T-helper 17 cell (primary cell): Measurements from ENCODE around the gene PLA2G1B. TPM values are rescaled to one million over a fixed set of nuclear protein-coding genes. Genes with fewer than 3 reads are reported as not detected.
A peak's percentile ranks its signal among the peaks of the same experiment; 100 is the strongest.

ENCODE experiments used
- ATAC-seq: fragments of 150-1000 bp; cut with Tn5 transposase; 2 replicates; pipeline ENCODE4 v1.10.0; 2021; ENCODE audit warnings: mild to moderate bottlenecking, moderate library complexity
- DNase-seq, 3 donors: peaks; one replicate each; pipeline versions ENCODE4 v3.0.0 to v3.0.0-alpha.2; 2020 to 2021
- H3K9me3 ChIP-seq: one replicate; pipeline ENCODE4 v1.7.0; 2013; ENCODE audit warnings: low read length, mild to moderate bottlenecking; ENCODE audit not compliant: control insufficient read depth, poor library complexity, severe bottlenecking
- H3K27ac Mint-ChIP-seq: one replicate; pipeline ENCODE4 v1.8.0; 2022; ENCODE audit warnings: mild to moderate bottlenecking, moderate library complexity, mixed read lengths
- H3K27me3 Mint-ChIP-seq: one replicate; pipeline ENCODE4 v1.8.0; 2022; ENCODE audit warnings: mixed read lengths
- H3K36me3 Mint-ChIP-seq: one replicate; pipeline ENCODE4 v1.8.0; 2022; ENCODE audit warnings: low read depth, mixed read lengths
- H3K4me1 Mint-ChIP-seq: one replicate; pipeline ENCODE4 v1.8.0; 2022; ENCODE audit warnings: mild to moderate bottlenecking, mixed read lengths
- H3K4me3 Mint-ChIP-seq: one replicate; pipeline ENCODE4 v1.8.0; 2022; ENCODE audit warnings: mild to moderate bottlenecking, moderate library complexity, mixed read lengths
- total RNA-seq, 4 donors: library from RNA in 2 of 4; stranded (reverse) in 2 of 4; gene quantifications; one replicate each; pipeline ENCODE4 v1.2.3 and lab custom pipeline; 2022 to 2026

The PLA2G1B gene
- total RNA-seq, 2 donors from 2014 or later: not detected

DNA sequence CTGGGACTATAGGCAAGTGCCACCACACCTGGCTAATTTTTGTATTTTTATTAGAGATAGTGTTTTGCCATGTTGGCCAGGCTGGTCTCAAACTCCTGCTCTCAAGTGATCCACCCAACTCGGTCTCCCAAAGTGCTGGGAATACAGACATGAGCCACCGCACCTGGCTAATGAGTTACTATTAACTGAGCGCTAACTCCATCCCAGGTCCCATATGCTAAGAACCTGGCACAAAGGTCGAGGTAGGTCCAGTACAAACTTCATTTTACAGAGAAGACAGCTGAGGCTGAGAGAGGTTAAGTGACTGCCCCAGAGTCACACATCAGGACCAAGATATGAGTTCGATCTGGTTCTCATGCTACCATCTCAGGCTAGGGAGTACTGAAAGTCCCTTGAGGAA lies 4.5 kb upstream of the PLA2G1B start:
- no peak overlapping the region for H3K27ac Mint-ChIP-seq
- no peaks in the 10 kb centered on the region for H3K36me3 Mint-ChIP-seq
- H3K9me3 ChIP-seq: no peaks in the 10 kb centered on the region
- H3K27me3 Mint-ChIP-seq: no peaks in the 10 kb centered on the region
- no peak for DNase-seq
- H3K4me3 Mint-ChIP-seq: no peak overlapping the region
- no peaks in the 10 kb centered on the region for H3K4me1 Mint-ChIP-seq
- no peak for ATAC-seq

DNA sequence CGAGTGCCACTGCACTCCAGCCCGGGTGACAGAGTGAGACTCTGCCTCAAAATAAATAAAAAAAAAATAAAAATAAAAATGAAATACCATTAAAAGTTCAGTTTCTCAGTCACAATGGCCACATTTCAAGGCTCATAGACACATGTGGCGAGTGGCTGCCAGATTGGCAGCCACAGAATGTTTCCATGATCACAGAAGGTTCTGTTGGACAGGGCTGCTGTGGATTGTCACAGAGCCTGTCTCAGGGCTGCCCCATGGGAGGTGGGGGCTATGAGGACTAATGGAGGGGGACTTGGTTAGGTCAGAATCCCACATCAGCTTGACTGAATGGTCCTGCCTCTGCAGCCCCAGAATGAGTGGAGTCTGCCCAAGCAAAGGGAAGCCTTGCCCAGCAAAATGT lies 3.8 kb upstream of the PLA2G1B start:
- DNase-seq (no peak), ATAC-seq (no peak)
- no peak overlapping the region for H3K4me3 Mint-ChIP-seq
- H3K27me3 Mint-ChIP-seq: no peaks in the 10 kb centered on the region
- H3K9me3 ChIP-seq: no peaks in the 10 kb centered on the region
- H3K4me1 Mint-ChIP-seq: no peaks in the 10 kb centered on the region
- H3K36me3 Mint-ChIP-seq: no peaks in the 10 kb centered on the region
- no peak overlapping the region for H3K27ac Mint-ChIP-seq

DNA sequence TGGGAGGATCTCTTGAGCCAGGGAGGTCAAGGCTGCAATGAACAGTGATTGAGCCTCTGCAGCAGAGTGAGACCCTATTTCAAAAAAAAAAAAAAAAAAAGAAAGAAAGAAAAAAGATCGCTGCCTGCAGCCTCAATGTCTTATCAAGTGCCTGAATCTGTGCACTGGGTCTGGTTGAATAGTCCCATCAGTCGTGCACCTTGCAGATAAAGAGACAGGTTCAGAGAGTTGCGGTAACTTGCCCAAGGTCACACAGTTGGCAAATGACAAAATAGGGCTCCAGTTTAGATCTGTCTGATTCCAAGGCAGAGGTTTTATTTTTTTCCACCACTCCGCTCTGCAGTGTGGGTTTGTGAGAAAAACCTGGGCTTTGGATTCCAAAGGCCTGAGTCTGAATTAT lies 649 bp upstream of the PLA2G1B start:
- Mint-ChIP-seq H3K36me3 (no peaks in the 10 kb centered on the region), H3K27ac (no peak overlapping the region), H3K4me1 (peaks cover 8% of the 10 kb centered on the region), H3K4me3 (no peak overlapping the region), H3K27me3 (no peaks in the 10 kb centered on the region)
- DNase-seq: no peak
- no peak for ATAC-seq
- H3K9me3 ChIP-seq: no peaks in the 10 kb centered on the region

DNA sequence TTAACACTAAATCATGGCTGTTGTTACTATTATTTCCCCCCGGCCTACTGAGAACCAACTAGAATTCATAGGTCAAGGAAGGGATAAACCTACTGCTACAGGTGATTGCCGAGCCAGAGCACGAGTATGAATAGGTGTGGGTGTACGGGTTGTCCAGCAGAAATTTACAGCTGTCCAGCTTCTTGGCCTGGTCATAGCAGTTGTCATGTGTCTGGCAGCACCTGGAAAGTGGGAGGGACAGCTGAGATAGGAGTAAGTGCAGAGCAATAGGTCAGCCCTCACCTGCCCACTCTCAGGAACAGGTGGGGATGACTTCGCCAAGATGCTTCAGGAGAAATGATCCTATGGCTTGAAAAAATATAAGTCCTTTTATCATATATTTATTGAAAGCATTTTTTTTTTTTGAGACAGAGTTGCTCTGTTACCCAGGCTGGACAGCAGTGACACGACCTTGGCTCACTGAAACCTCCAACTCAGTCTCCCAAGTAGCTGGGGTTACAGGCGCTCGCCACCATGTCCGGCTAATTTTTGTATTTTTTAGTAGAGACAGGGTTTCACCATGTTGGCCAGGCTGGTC lies 2.6 kb downstream of the PLA2G1B start:
- Mint-ChIP-seq H3K4me1 (peaks cover 8% of the 10 kb centered on the region), H3K27ac (peak overlapping the region; percentile 61), H3K4me3 (no peak overlapping the region), H3K27me3 (no peaks in the 10 kb centered on the region), H3K36me3 (no peaks in the 10 kb centered on the region)
- no peaks in the 10 kb centered on the region for H3K9me3 ChIP-seq
- ATAC-seq (no peak), DNase-seq (no peak)

DNA sequence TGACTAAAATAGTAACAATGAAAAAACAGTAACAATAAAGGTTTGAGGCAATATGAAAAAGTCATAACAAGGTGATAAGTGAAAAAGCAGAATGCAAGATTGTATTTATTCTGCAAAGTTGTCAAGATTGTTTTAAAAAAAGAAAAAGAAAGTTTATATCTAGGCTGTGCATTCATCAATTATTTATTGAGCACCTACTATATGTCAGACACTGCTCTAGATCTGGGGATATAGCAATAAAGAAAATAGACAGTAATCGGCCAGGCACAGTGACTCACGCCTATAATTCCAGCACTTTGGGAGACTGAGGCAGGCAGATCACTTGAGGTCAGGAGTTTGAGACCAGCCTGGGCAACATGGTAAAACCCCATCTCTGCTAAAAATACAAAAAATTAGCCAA lies 3.8 kb downstream of the PLA2G1B start:
- Mint-ChIP-seq H3K27me3 (no peaks in the 10 kb centered on the region), H3K27ac (no peak overlapping the region), H3K36me3 (no peaks in the 10 kb centered on the region), H3K4me3 (no peak overlapping the region), H3K4me1 (peaks cover 8% of the 10 kb centered on the region)
- no peaks in the 10 kb centered on the region for H3K9me3 ChIP-seq
- DNase-seq (no peak), ATAC-seq (no peak)

DNA sequence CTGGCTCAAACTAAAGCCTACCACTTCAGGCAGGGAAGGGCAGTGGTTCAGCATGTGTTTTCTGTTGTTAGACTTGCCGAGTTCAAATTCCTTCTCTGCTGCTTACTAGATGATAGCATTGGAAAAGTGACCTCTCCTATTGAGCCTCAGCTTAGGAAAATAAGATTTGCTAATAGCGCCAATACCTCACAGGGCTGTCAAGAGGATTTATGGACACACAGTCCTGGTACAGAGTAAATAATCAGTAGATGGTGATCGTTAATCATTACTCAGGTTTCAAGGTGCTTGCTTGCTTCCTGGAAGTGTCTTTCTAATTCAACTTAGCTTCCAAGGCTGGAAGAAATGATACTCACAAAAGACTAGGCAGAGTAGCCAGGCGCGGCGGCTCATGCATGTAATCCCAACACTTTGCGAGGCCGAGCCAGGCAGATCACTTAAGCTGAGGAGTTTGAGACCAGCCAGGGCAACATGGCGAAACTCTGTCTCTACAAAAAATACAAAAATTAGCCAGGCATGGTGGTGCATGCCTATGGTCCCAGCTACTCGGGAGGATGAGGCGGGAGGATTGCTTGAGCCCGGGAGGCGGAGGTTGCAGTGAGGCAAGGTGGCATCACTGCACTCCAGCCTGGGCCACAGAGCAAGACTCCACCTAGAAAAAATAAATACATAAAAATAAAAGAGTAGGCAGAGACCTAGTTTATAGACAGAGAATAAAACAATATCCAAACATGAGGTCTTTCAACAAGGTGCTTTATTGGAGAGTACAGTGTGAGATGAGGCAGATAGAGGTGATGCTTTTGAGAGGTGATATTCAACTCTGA lies 6.0 kb downstream of the PLA2G1B start:
- H3K9me3 ChIP-seq: no peaks in the 10 kb centered on the region
- no peak for DNase-seq
- Mint-ChIP-seq H3K36me3 (no peaks in the 10 kb centered on the region), H3K27me3 (no peaks in the 10 kb centered on the region), H3K4me3 (no peak overlapping the region), H3K27ac (no peak overlapping the region), H3K4me1 (peaks cover 20% of the 10 kb centered on the region)
- no peak for ATAC-seq

DNA sequence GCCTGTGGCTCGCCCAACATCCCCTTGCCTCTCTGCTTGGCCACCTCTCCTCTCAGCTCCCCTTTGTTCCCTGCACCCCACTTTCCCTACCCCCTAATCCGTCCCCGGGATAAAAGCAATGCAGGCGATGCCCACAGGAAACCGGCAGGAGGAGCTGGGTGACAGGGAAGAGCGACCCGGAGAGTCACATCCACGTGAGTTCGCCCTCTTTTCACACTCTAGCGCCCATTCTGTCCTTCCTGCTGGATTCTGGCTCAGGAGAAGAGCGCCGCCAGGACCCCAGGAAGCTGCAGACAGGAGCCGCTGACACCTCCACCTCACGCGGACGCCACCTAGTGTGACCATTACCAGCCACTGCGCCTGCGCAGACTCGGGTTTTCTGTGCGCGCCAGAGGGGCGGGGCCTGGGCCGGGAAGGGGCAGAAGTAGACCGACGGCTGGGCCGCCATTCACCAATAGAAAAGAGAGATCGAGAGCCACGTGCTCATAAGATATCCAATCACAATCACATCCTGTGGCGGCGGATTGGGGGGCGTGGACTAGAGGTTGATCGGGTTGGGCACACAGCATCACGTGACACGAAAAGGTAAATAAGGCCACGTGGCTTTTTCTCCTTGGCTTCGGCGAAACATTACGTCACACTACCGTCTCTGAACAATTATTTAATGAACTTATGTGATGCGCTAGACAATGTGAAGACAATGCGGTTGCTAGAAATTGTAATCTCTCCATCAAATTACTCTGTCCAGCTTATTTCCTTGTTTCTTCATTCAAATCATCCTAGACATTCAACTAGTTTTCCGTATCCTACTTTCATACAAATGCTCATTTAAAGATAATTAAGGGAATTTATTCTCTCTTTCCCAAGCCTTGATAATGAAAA lies 10.1 kb downstream of the PLA2G1B start:
- peak; percentile 99 to 100 (median 99) for DNase-seq

DNA sequence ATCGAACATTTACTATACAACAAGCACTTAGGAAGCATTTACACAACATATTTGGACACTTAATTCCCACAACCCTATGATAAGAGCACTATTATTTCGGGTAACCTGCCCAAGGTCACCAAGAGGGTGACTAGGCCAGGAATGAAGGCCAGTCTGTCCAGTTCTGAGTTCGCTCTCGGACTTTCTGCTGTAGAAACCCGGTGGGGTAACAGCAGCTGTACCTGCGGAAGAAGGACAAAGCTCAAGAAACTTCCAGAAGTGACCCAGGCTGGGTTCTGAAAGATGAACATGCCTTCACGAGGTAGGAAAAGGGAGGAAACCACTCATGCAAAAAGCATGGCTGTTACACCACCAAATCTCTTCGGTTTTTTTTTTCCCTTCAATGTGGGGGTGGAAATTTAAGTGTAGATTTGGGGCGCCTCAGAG lies 10.8 kb downstream of the PLA2G1B start:
- H3K4me1 Mint-ChIP-seq: peaks cover 12% of the 10 kb centered on the region
- no peaks in the 10 kb centered on the region for H3K27me3 Mint-ChIP-seq
- H3K36me3 Mint-ChIP-seq: no peaks in the 10 kb centered on the region
- ATAC-seq: no peak
- peak overlapping the region; percentile 98 for H3K27ac Mint-ChIP-seq
- H3K9me3 ChIP-seq: no peaks in the 10 kb centered on the region
- DNase-seq: no peak
- peak overlapping the region; percentile 95 for H3K4me3 Mint-ChIP-seq

More for the DNA sequence above, 10.1 kb downstream of the PLA2G1B start:
- H3K27ac Mint-ChIP-seq: peak overlapping the region; percentile 98
- no peaks in the 10 kb centered on the region for H3K36me3 Mint-ChIP-seq
- peak overlapping the region; percentile 95 for H3K4me3 Mint-ChIP-seq
- H3K4me1 Mint-ChIP-seq: peaks cover 12% of the 10 kb centered on the region
- H3K9me3 ChIP-seq: no peaks in the 10 kb centered on the region
- no peaks in the 10 kb centered on the region for H3K27me3 Mint-ChIP-seq
- ATAC-seq: peak; percentile 100

DNA sequence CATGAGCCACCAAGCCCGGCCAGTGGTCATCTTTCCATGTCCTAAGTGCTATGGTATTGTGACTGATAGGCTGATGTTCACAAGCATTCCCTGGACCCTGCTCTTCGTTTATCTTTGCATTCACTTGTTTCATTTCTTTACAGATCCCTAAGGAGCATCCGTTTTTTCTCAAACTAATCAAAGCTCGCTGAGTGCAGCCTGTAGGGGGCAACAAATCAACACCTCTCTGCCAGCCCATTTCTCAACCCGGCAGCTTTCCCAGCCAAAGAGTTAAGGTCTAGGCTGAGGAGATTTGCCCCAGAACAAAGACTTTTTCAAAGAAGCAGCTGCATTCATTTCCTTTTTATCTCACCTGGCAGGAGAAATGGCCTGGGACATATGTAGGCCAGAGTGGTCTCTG lies 13.4 kb downstream of the PLA2G1B start:
- Mint-ChIP-seq H3K4me3 (no peak overlapping the region), H3K4me1 (peaks cover 12% of the 10 kb centered on the region), H3K27ac (no peak overlapping the region), H3K36me3 (no peaks in the 10 kb centered on the region), H3K27me3 (no peaks in the 10 kb centered on the region)
- ATAC-seq (no peak), DNase-seq (no peak)
- H3K9me3 ChIP-seq: no peaks in the 10 kb centered on the region

DNA sequence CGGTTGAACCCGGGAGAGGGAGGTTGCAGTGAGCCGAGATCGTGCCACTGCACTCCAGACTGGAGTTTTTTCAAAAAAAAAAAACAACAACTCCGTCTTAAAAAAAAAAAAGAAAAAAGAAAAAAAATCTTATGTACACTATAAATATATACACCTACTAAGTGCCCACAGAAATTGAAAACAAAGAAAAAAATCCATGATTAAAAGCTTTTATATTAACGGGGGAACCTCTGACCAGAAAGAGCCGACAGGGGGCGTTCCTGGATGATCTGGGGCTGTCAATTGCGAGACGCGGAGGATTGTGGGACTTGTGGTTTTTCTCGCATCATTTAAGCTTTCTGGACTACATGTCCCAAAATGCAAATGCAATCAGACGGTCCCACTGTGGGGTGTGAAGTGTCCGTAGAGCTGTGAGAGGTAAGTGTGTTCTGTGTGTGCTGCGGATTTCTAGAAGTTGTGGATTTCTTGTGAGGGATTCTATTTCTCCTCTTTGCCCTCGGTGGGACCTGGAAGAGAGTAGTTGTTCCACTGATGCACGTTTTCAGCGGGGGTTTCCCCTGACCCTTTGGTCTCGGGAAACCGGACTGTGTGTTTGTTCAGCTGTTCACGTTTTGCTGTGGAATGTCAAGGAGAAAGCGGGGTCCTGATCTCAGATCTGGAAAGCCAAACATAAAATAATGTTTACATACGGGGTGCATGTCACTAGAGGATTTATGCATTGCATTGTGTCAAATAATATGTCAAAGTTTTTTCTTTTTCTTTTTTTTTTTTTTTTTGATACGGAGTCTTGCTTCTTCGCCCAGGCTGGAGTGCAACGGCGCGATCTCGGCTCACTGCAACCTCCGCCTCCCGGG lies 25.4 kb downstream of the PLA2G1B start, which contains the start of gene SIRT4:
Gene SIRT4, plus strand, starts transcription at position 360 of the 854 bp plus-strand sequence. CDS start 1,241 bp downstream, outside the sequence.
- Mint-ChIP-seq H3K4me3 (peak within 1 kb of the TSS; percentile 99), H3K36me3 (no peaks in the 10 kb centered on the region)

DNA sequence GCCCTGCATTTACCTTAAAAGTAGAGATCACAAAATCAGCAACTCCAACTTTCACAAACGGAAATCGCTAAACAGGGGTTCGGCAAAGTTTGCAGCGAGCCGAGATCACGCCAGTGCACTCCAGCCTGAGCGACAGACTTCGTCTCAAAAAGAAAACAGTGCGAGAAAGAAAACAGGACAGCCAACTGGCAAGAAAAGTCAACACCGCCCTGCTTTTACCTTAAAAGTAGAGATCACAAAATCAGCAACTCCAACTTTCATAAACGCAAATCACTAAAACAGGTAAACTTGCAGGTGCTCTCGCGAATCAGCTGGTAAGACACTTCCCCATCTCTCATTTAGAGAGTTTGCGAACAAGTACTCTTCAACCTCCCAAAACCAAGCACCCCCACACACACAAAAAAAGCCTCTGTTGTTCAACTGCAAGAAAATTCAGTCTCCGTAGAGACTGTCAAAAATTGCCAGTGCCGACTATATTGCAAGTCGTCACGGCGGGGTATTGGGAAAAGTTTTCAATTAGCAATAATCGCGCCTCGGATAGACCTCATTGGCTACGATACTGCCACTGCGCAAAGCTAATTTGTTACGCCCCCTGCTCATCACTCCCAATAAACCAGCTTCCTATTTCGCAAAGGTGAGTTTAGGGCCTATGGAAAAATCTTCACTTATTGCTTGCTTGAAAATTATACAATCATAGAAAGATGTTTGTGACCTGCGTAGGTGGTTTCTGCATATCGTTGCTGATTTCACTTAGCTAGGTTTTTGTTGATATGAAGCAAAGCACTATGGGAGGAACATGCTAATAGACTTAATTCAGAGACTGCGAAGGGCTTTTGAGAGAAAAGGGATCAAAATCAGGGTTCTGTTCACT lies 34.7 kb downstream of the PLA2G1B start, which contains the start of gene RNU4-1:
Gene RNU4-1, minus strand, starts transcription at position 577 of the 871 bp plus-strand sequence.
- peaks cover 4% of the 10 kb centered on the region for H3K4me1 Mint-ChIP-seq

More for the DNA sequence above, 25.4 kb downstream of the PLA2G1B start, which contains the start of gene SIRT4:
- Mint-ChIP-seq H3K4me1 (peaks cover 5% of the 10 kb centered on the region), H3K27ac (peak within 1 kb of the TSS; percentile 84), H3K27me3 (no peaks in the 10 kb centered on the region)
- ATAC-seq (peak; percentile 100), DNase-seq (peak; percentile 71 to 81 (median 74))
- H3K9me3 ChIP-seq: no peaks in the 10 kb centered on the region

DNA sequence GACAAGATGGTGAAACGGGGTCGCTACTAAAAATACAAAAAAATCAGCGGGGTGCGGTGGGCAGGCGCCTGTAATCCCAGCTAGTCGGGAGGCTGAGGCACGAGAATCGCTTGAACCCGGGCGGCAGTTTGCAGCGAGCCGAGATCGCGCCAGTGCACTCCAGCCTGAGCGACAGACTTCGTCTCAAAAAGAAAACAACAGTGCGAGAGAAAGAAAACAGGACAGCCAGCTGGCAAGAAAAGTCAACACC lies 35.2 kb downstream of the PLA2G1B start:
- H3K27ac Mint-ChIP-seq: no peak overlapping the region
- ATAC-seq (peak; percentile 14), DNase-seq (peak in 1 of 3 donors; percentile 36)
- H3K9me3 ChIP-seq: no peaks in the 10 kb centered on the region
- no peak overlapping the region for H3K4me3 Mint-ChIP-seq
- H3K4me1 Mint-ChIP-seq: peaks cover 4% of the 10 kb centered on the region
- H3K27me3 Mint-ChIP-seq: no peaks in the 10 kb centered on the region
- no peaks in the 10 kb centered on the region for H3K36me3 Mint-ChIP-seq

More for the DNA sequence above, 34.7 kb downstream of the PLA2G1B start, which contains the start of gene RNU4-1:
- H3K4me3 Mint-ChIP-seq: no peak within 1 kb of the TSS
- H3K36me3 Mint-ChIP-seq: no peaks in the 10 kb centered on the region
- no peak within 1 kb of the TSS for H3K27ac Mint-ChIP-seq
- DNase-seq: peak; percentile 46 to 61 (median 59)
- H3K27me3 Mint-ChIP-seq: no peaks in the 10 kb centered on the region
- no peaks in the 10 kb centered on the region for H3K9me3 ChIP-seq
- peak; percentile 59 for ATAC-seq
